PFSK-1 (cell line): ENCODE measurements around the gene S100A6.

Experiments
- FOXP2 ChIP-seq: optimal IDR thresholded peaks from 2 replicates; pipeline ENCODE3; 2011; ENCODE audit warnings: borderline replicate concordance, control low read depth, inconsistent platforms; ENCODE audit not compliant: insufficient read depth; ENCODE audit errors: extremely low read length, extremely low read depth
- POLR2AphosphoS5 ChIP-seq: IDR thresholded peaks from 2 replicates; pipeline ENCODE4 v1.6.1; 2012; ENCODE audit warnings: low read depth, mild to moderate bottlenecking, control low read depth, low read length, moderate library complexity
- REST ChIP-seq, 2 experiments: IDR thresholded peaks; 2 replicates each; pipeline versions ENCODE4 v1.6.1 to v1.8.0; 2011 to 2012; ENCODE audit warnings: low read depth in 2 of 2, low read length in 2 of 2, control low read depth in 1 of 2, inconsistent platforms in 1 of 2, mild to moderate bottlenecking in 1 of 2, moderate library complexity in 1 of 2; ENCODE audit not compliant: insufficient read depth in 1 of 2
- SIN3A ChIP-seq: IDR thresholded peaks from 2 replicates; pipeline ENCODE4 v1.6.1; 2012; ENCODE audit warnings: mild to moderate bottlenecking, low read length, moderate library complexity, borderline replicate concordance; ENCODE audit not compliant: insufficient read depth
- TAF1 ChIP-seq: IDR thresholded peaks from 2 replicates; pipeline ENCODE4 v1.6.1; 2012; ENCODE audit warnings: low read length, control low read depth, borderline replicate concordance; ENCODE audit not compliant: insufficient read depth

Gene S100A6

GRCh38 chr1:153577624-153578051 is 41.8 kb upstream of the S100A6 start:
- TF ChIP-seq SIN3A (no peak), TAF1 (no peak), FOXP2 (no peak), REST (IDR thresholded peaks at IDR 0.05; ENCODE audit: insufficient read depth in 1 of 2, low read depth in 2 of 2, low read length in 2 of 2) (no peak), POLR2AphosphoS5 (no peak)

- TF ChIP-seq FOXP2 = no peak
- TF ChIP-seq REST (IDR thresholded peaks at IDR 0.05; ENCODE audit: insufficient read depth in 1 of 2, low read depth in 2 of 2, low read length in 2 of 2) = no peak
- TF ChIP-seq TAF1 = no peak
- TF ChIP-seq POLR2AphosphoS5 = no peak
- no peak for TF ChIP-seq SIN3A
Observed at GRCh38 chr1:153577138-153577537, 41.3 kb upstream of the S100A6 start.

- TF ChIP-seq POLR2AphosphoS5 (no peak), FOXP2 (no peak), SIN3A (no peak), REST (IDR thresholded peaks at IDR 0.05; ENCODE audit: insufficient read depth in 1 of 2, low read depth in 2 of 2, low read length in 2 of 2) (no peak), TAF1 (no peak)
Observed at GRCh38 chr1:153573351-153573750, 37.6 kb upstream of the S100A6 start.

GRCh38 chr1:153572569-153573015 is 36.8 kb upstream of the S100A6 start:
- TF ChIP-seq SIN3A = no peak

GRCh38 chr1:153571706-153572105 is 35.9 kb upstream of the S100A6 start:
- TF ChIP-seq FOXP2 (no peak), POLR2AphosphoS5 (no peak), SIN3A (no peak), REST (IDR thresholded peaks at IDR 0.05; ENCODE audit: insufficient read depth in 1 of 2, low read depth in 2 of 2, low read length in 2 of 2) (no peak), TAF1 (no peak)
